HepG2 (cell line): Measurements from ENCODE around the gene FOLR1. TPM values are rescaled to one million over a fixed set of nuclear protein-coding genes. Genes with fewer than 3 reads are reported as not detected.

Experiments used
- AHDC1 ChIP-seq: sonication (generic); formaldehyde crosslinking; IDR thresholded peaks from 2 replicates; pipeline ENCODE4 v1.5.1; 2020; ENCODE audit warnings: mild to moderate bottlenecking, missing genetic modification reagents, borderline replicate concordance
- BRCA1 ChIP-seq: sonication (generic); formaldehyde crosslinking; IDR thresholded peaks from 2 replicates; pipeline ENCODE4 v1.4.0; 2020; ENCODE audit warnings: missing genetic modification reagents
- HINFP ChIP-seq: sonication (generic); formaldehyde crosslinking; IDR thresholded peaks from 2 replicates; pipeline ENCODE4 v1.4.0; 2020; ENCODE audit warnings: low read depth, mild to moderate bottlenecking, missing genetic modification reagents
- HNRNPH1 ChIP-seq: fragments of 200-400 bp; formaldehyde crosslinking; optimal IDR thresholded peaks from 2 replicates; pipeline ENCODE3; 2017; ENCODE audit warnings: mild to moderate bottlenecking, low read depth, low read length
- ISL2 ChIP-seq: sonication (generic); formaldehyde crosslinking; IDR thresholded peaks from 2 replicates; pipeline ENCODE4 v1.5.0; 2020; ENCODE audit warnings: missing genetic modification reagents
- MZF1 ChIP-seq: sonication (generic); formaldehyde crosslinking; IDR thresholded peaks from 2 replicates; pipeline ENCODE4 v1.8.1; 2023; ENCODE audit warnings: mild to moderate bottlenecking, missing genetic modification reagents, borderline replicate concordance
- SKIL ChIP-seq: sonication (generic); formaldehyde crosslinking; IDR thresholded peaks from 2 replicates; pipeline ENCODE4 v1.8.0; 2022; ENCODE audit warnings: missing genetic modification reagents, mild to moderate bottlenecking, moderate library complexity, borderline replicate concordance
- TCF12 ChIP-seq, 2 experiments: fragments of 450-650 bp in 1 of 2; sonication (generic) in 1 of 2; formaldehyde crosslinking in 1 of 2; IDR thresholded peaks; 2 replicates each; pipeline versions ENCODE4 v1.6.1 to v1.8.0; 2017 to 2022; ENCODE audit warnings: antibody characterized with exemption in 1 of 2, mild to moderate bottlenecking in 1 of 2, missing genetic modification reagents in 1 of 2, moderate library complexity in 1 of 2
- TEAD3 ChIP-seq: optimal IDR thresholded peaks from 2 replicates; pipeline ENCODE3; 2016; ENCODE audit warnings: borderline replicate concordance
- TFAP4 ChIP-seq: sonication (generic); IDR thresholded peaks from 2 replicates; pipeline ENCODE4 v1.6.1; 2016; ENCODE audit warnings: low read depth, borderline replicate concordance
- ZNF549 ChIP-seq: sonication (generic); formaldehyde crosslinking; IDR thresholded peaks from 2 replicates; pipeline ENCODE4 v1.5.0; 2020; ENCODE audit warnings: missing genetic modification reagents
- ZNF567 ChIP-seq: sonication (generic); formaldehyde crosslinking; IDR thresholded peaks from 2 replicates; pipeline ENCODE4 v1.8.1; 2023; ENCODE audit warnings: mild to moderate bottlenecking, missing genetic modification reagents, borderline replicate concordance
- ZNF777 ChIP-seq: sonication (generic); formaldehyde crosslinking; IDR thresholded peaks from 2 replicates; pipeline ENCODE4 v1.4.0; 2020; ENCODE audit warnings: missing genetic modification reagents
- ZNF780A ChIP-seq: sonication (generic); formaldehyde crosslinking; IDR thresholded peaks from 2 replicates; pipeline ENCODE4 v1.8.0; 2022; ENCODE audit warnings: mild to moderate bottlenecking, missing genetic modification reagents, moderate library complexity
- polyA plus RNA-seq, 8 experiments: library from polyadenylated mRNA; depleted of rRNA in 3 of 8; stranded (reverse) in 7 of 8; unstranded in 1 of 8; fragments of >200 nt; fragmentation: Illumina TruSeq in 4 of 8; extraction: Trizol in 4 of 8; gene quantifications; 2 replicates each; pipeline versions ENCODE4 v1.2.1 to v1.2.3, GENCODE V29; 2011 to 2016; ENCODE audit warnings: low read depth in 4 of 8, missing spikeins in 1 of 8, mixed read lengths in 1 of 8; ENCODE audit not compliant: insufficient read depth in 1 of 8
- total RNA-seq, 5 experiments: library from RNA; depleted of rRNA; stranded (reverse); fragments of >200 nt; fragmentation: Illumina TruSeq; extraction: Trizol; gene quantifications; 2 replicates each; pipeline ENCODE4 v1.2.3, GENCODE V29; 2016; ENCODE audit warnings: low read depth in 1 of 5

The FOLR1 gene
- total and polyA plus RNA-seq, 2 of the 13 experiments (the other 11 are each of a cell fraction or from before 2014, with no cell fraction given), result 0.20 TPM; not detected in 1

- TF ChIP-seq AHDC1 (CRISPR knock-in tag) (peak; percentile 24; the same call in 1 of the 2 replicates), ZNF780A (CRISPR knock-in tag) (no peak), MZF1 (CRISPR knock-in tag) (no peak), TCF12 (IDR thresholded peaks at IDR 0.05) (no peak), TCF12 (CRISPR knock-in tag; IDR thresholded peaks at IDR 0.05) (0 out of 2 replicates have a peak, but pooled peaks have one; percentile 14), TFAP4 (no peak), BRCA1 (CRISPR knock-in tag) (no peak), HNRNPH1 (no peak), ZNF549 (CRISPR knock-in tag) (no peak), HINFP (CRISPR knock-in tag) (no peak), TEAD3 (CRISPR knock-in tag) (peak; percentile 12), SKIL (CRISPR knock-in tag) (no peak), ZNF777 (no peak), ISL2 (CRISPR knock-in tag) (no peak), ZNF567 (CRISPR knock-in tag) (no peak)
Observed at GRCh38 chr11:72222907-72223614, 31.1 kb downstream of the FOLR1 start (continued).
